HCT116 (cell line): ENCODE results near the gene RHBDD2.
"Not testable (repeated sequence)": the region's sequence is repeated elsewhere in the genome, so short reads cannot be mapped to it uniquely, and the experiment has no call there.

Experiments used
- CTCF ChIP-seq, 3 experiments: fragments of 200-600 bp in 1 of 3; sonication (generic) in 1 of 3; IDR thresholded peaks in 2 of 3; conservative IDR thresholded peaks in 1 of 3; 2 replicates each; pipeline ENCODE4 v1.5.1; 2012 to 2017; ENCODE audit warnings: low read depth in 2 of 3, low read length in 2 of 3, antibody characterized with exemption in 1 of 3, borderline replicate concordance in 1 of 3, control low read depth in 1 of 3, mild to moderate bottlenecking in 1 of 3, mixed read lengths in 1 of 3, mixed run types in 1 of 3, moderate library complexity in 1 of 3; ENCODE audit not compliant: insufficient read depth in 1 of 3
- EZH2 ChIP-seq: fragments of 200-600 bp; sonication (generic); IDR thresholded peaks from 2 replicates; pipeline ENCODE4 v1.6.1; 2017; ENCODE audit warnings: antibody characterized with exemption, mixed run types
- EZH2phosphoT487 ChIP-seq: fragments of 200-600 bp; IDR thresholded peaks from 2 replicates; pipeline ENCODE4 v1.6.1; 2018; ENCODE audit warnings: antibody characterized with exemption, borderline replicate concordance
- JUND ChIP-seq: IDR thresholded peaks from 2 replicates; pipeline ENCODE4 v1.6.1; 2012
- MAX ChIP-seq: IDR thresholded peaks from 2 replicates; pipeline ENCODE4 v1.6.1; 2012
- POLR2A ChIP-seq: IDR thresholded peaks from 2 replicates; pipeline ENCODE4 v1.7.0; 2011; ENCODE audit warnings: borderline replicate concordance; ENCODE audit not compliant: insufficient read depth, insufficient read length; ENCODE audit errors: extremely low read depth
- POLR2AphosphoS5 ChIP-seq: IDR thresholded peaks from 2 replicates; pipeline ENCODE4 v1.6.1; 2011; ENCODE audit warnings: mild to moderate bottlenecking, low read depth, low read length, moderate library complexity
- ZBTB33 ChIP-seq: IDR thresholded peaks from 2 replicates; pipeline ENCODE4 v1.6.1; 2011; ENCODE audit warnings: mild to moderate bottlenecking, low read length, moderate library complexity; ENCODE audit not compliant: insufficient replicate concordance; ENCODE audit errors: extremely low read depth
- ZFX ChIP-seq: fragments of 450-650 bp; IDR thresholded peaks from 2 replicates; pipeline ENCODE4 v1.6.1; 2017
- ZNF274 ChIP-seq: fragments of 200-500 bp; sonication (Bioruptor generic); IDR thresholded peaks from 2 replicates; pipeline ENCODE4 v1.6.1; 2014; ENCODE audit warnings: mild to moderate bottlenecking, low read depth, low read length, inconsistent platforms

- TF ChIP-seq MAX; EZH2; ZNF274; POLR2A; CTCF (IDR thresholded peaks at IDR 0.05 in 2 of 3, conservative IDR thresholded peaks at IDR 0.05 in 1 of 3; ENCODE audit: borderline replicate concordance in 1 of 3, insufficient read depth in 1 of 3, low read depth in 2 of 3, low read length in 2 of 3); EZH2phosphoT487; POLR2AphosphoS5; JUND; ZFX; ZBTB33: not testable (repeated sequence)
Measured at GRCh38 chr7:75891237-75891636, 12.4 kb downstream of the RHBDD2 start.
